ENCODE measurements around the gene CSNK2B. TPM values are rescaled to one million over a fixed set of nuclear protein-coding genes. Genes with fewer than 3 reads are reported as not detected.
A peak's percentile ranks its signal among the peaks of the same experiment; 100 is the strongest.

Gene CSNK2B
- total and polyA plus RNA-seq, 9 of the 15 experiments (the other 6 are each of a cell fraction or from before 2014, with no cell fraction given), result 120 to 1,126 (median 529) TPM

DNA sequence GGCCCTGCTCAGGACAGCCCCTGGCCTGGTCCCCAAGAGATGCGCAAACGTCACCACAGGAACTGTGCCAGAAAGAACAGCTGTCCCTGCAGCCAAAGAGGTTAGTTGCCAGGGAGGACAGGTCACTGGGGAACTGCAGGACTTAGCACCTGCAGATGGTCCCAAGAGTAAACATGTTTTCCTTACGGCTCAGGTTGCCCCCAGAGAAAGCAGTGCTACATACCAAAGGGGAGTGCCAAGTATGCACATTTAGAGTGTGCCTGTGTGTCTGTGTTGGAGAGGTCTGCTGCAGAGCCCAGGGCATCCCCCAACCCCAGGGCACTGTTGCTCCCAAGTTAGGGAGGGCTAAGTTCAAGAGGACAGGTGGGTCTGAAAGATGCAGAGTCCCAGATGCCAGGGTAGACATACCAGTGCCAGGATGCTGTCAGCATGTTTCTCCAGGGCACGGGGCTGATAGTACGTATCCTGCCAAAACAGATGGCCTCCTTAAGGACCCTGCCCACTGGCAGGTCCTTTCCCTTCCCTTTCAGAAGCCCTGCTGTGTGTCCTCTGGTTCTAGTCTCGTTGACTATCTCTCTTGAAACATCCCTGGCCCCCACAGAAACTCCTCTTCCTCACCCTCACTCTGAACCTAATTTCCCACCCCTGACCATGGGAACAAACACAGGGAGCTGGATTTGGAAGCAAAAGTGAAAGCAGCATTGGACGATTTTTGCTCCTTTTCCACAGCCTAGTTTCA lies 36.0 kb downstream of the CSNK2B start (continued):
- TF ChIP-seq, protein P1, sequence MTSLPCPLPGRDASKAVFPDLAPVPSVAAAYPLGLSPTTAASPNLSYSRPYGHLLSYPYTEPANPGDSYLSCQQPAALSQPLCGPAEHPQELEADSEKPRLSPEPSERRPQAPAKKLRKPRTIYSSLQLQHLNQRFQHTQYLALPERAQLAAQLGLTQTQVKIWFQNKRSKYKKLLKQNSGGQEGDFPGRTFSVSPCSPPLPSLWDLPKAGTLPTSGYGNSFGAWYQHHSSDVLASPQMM (CRISPR knock-in tag; IDR thresholded peaks at IDR 0.05), result no peak
- TF ChIP-seq PHTF2 (CRISPR knock-in tag; IDR thresholded peaks at IDR 0.05), result no peak
- no peak for TF ChIP-seq ZNF41 (CRISPR knock-in tag; conservative IDR thresholded peaks at IDR 0.05)
- TF ChIP-seq PML (IDR thresholded peaks at IDR 0.05; ENCODE audit: low read length), result no peak
- no peak for TF ChIP-seq RBBP5 (IDR thresholded peaks at IDR 0.05; ENCODE audit: borderline replicate concordance, insufficient read depth, low read length, poor library complexity, severe bottlenecking)
- TF ChIP-seq SETDB1 (IDR thresholded peaks at IDR 0.05; ENCODE audit: low read length), result no peak
- 0 out of 2 replicates have a peak, but pooled peaks have one; percentile 76 for TF ChIP-seq HDGF (IDR thresholded peaks at IDR 0.05)

DNA sequence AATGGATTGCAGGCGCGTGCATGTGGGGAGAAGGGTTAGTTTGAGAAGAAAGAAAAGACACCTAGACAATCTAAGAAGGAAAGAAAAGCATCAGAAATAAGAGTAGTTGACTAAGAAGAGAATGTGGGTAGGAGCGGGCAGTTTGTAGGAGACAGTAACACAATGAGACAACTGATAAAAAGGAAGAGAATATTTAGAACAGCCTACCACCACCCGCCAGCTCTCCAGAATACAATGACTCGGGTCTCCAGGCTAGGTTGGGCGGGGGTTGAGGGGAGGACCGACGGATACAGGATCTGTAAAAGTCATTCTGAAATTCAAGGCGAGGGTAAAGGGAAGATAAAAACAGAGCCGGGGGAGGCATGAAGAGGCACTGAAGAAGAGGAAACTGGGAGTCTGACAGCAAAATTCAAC lies 36.5 kb downstream of the CSNK2B start:
- Histone ChIP-seq H3K4me1 (replicated peaks in 1 of 2; ENCODE audit: control insufficient read depth in 2 of 2, insufficient read depth in 2 of 2, low read length in 2 of 2) (peaks cover 22 to 34% of the 10 kb centered on the region in 2 experiments), H3K27ac (ENCODE audit: extremely low read depth, low read depth, low read length) (peak overlapping the region; percentile 93), H3K9ac (ENCODE audit: insufficient read depth in 1 of 2, low read depth in 2 of 2, low read length in 2 of 2) (peak overlapping the region; percentile 93 to 96), H3K79me2 (ENCODE audit: control insufficient read depth, insufficient read depth, low read length) (peaks cover 53% of the 10 kb centered on the region), H3K27me3 (ENCODE audit: control insufficient read depth in 2 of 2, insufficient read depth in 2 of 2, low read length in 2 of 2) (no peaks in the 10 kb centered on the region), H3K4me2 (ENCODE audit: insufficient read depth, low read length) (peak overlapping the region; percentile 87), H4K20me1 (replicated peaks; ENCODE audit: control insufficient read depth, insufficient read depth, low read length) (no peaks in the 10 kb centered on the region; the same call in 1 of the 2 replicates), H3K36me3 (ENCODE audit: control insufficient read depth, insufficient read depth, low read length) (peaks cover 40% of the 10 kb centered on the region), H3K4me3 (peak overlapping the region; percentile 68), H3K9me3 (replicated peaks; ENCODE audit: control insufficient read depth, insufficient read depth, low read depth, low read length) (no peaks in the 10 kb centered on the region), H2AFZ (ENCODE audit: low read depth, low read length) (peak overlapping the region; percentile 91), H3K9me1 (ENCODE audit: control insufficient read depth, insufficient read depth, low read length) (peaks cover 5% of the 10 kb centered on the region)
- DNase-seq (ENCODE audit: extremely low read depth in 1 of 4, low spot score in 3 of 4), result peak in 2 of 4 experiments; percentile 79 to 87
- no TSS peak for BruUV-seq (replicated peaks)
- peak; percentile 15 for FAIRE-seq
- ATAC-seq, result peak; percentile 61
- POLR2A ChIA-PET, result interaction anchor here (0.5 to 9.7 kb wide), 20 partner anchors 10 to 145 kb away, joined by 3 to 158 read pairs (median 8); partner anchors contain the start of genes C6orf47, CSNK2B, GPANK1 and LY6G6C
- under 1% methylated on average over 10 of the region's 10 CpGs for WGBS (ENCODE audit: insufficient coverage, low coverage, missing lambda C conversion rate)
- intact Hi-C loops (cut with micrococcal nuclease) (loop anchor here (2.0 kb wide), 1 partner anchor 38 kb away; the partner anchor contains the start of gene GPANK1), in situ Hi-C loops (cut with MboI) (no loop called here)
- CTCF ChIA-PET (ENCODE audit: low intra/inter-chr PET ratio), result interaction anchor here (1.2 kb wide), 1 partner anchor 12 kb away, joined by 3 read pairs; no protein-coding TSS in a partner anchor
- TF ChIP-seq ARHGAP35 (IDR thresholded peaks at IDR 0.05; ENCODE audit: partially characterized antibody), result peak; percentile 4
- TF ChIP-seq, protein P2, sequence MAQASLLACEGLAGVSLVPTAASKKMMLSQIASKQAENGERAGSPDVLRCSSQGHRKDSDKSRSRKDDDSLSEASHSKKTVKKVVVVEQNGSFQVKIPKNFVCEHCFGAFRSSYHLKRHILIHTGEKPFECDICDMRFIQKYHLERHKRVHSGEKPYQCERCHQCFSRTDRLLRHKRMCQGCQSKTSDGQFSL (CRISPR knock-in tag; IDR thresholded peaks at IDR 0.05), result no peak
- TF ChIP-seq, protein P2 (tag; IDR thresholded peaks at IDR 0.05), result no peak
- TF ChIP-seq EGR1 (conservative IDR thresholded peaks at IDR 0.05), result peak; percentile 62
- no peak for TF ChIP-seq MYBL2 (IDR thresholded peaks at IDR 0.05; ENCODE audit: low read depth)
- no peak for TF ChIP-seq MYBL2 (CRISPR knock-in tag; IDR thresholded peaks at IDR 0.05; ENCODE audit: borderline replicate concordance)
- peak; percentile 67; the same call in 1 of the 2 replicates for TF ChIP-seq HDGF (IDR thresholded peaks at IDR 0.05)
- no peak for TF ChIP-seq ZNF445 (CRISPR knock-in tag; IDR thresholded peaks at IDR 0.05; ENCODE audit: low read depth)
- TF ChIP-seq, protein P3, sequence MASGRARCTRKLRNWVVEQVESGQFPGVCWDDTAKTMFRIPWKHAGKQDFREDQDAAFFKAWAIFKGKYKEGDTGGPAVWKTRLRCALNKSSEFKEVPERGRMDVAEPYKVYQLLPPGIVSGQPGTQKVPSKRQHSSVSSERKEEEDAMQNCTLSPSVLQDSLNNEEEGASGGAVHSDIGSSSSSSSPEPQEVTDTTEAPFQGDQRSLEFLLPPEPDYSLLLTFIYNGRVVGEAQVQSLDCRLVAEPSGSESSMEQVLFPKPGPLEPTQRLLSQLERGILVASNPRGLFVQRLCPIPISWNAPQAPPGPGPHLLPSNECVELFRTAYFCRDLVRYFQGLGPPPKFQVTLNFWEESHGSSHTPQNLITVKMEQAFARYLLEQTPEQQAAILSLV (tag; IDR thresholded peaks at IDR 0.05), result no peak
- peak; percentile 79; the same call in 1 of the 2 replicates for TF ChIP-seq ZNF589 (CRISPR knock-in tag; IDR thresholded peaks at IDR 0.05; ENCODE audit: low read depth)
- TF ChIP-seq MTA1 (IDR thresholded peaks at IDR 0.05; ENCODE audit: borderline replicate concordance), result 0 out of 2 replicates have a peak, but pooled peaks have one; percentile 19
- TF ChIP-seq JUND (IDR thresholded peaks at IDR 0.05; ENCODE audit: borderline replicate concordance, low read depth, low read length), result no peak
- TF ChIP-seq JUND (tag; IDR thresholded peaks at IDR 0.05; ENCODE audit: borderline replicate concordance, low read depth, low read length), result no peak
